A673 (cell line): Measurements from ENCODE around the gene CDC42BPB. TPM values are rescaled to one million over a fixed set of nuclear protein-coding genes. Genes with fewer than 3 reads are reported as not detected.

Experiments used
- BruUV-seq: library from RNA; stranded (reverse); fragments of 400-500 nt; replicated peaks from 2 replicates; lab custom pipeline; 2021; lab: Mats Ljungman, UMichigan
- CTCF ChIA-PET: fragments of 300-600 bp; sonication (Branson Sonifier 250); formaldehyde crosslinking; loops from one replicate; lab custom pipeline; 2022; ENCODE audit warnings: antibody characterized with exemption; lab: Charles Lee
- POLR2A ChIA-PET: fragments of 300-600 bp; sonication (Branson Sonifier 250); formaldehyde crosslinking; loops from one replicate; lab custom pipeline; 2022; ENCODE audit warnings: antibody characterized with exemption; ENCODE audit not compliant: low non-redundant PET; lab: Charles Lee
- DNase-seq: peaks from one replicate; pipeline ENCODE4 v3.0.0-alpha.2; 2015; ENCODE audit warnings: low spot score
- H3K27ac ChIP-seq: fragments of 200-600 bp; sonication (generic); 2 replicates; pipeline ENCODE4 v1.5.1; 2016; ENCODE audit warnings: mixed run types, low read depth, mild to moderate bottlenecking, mixed read lengths, antibody characterized with exemption, low read length; ENCODE audit not compliant: poor library complexity, severe bottlenecking
- H3K27me3 ChIP-seq: fragments of 200-600 bp; sonication (generic); replicated peaks from 2 replicates; pipeline ENCODE4 v1.6.1; 2017; ENCODE audit warnings: mixed run types, low read depth, mild to moderate bottlenecking, mixed read lengths, antibody characterized with exemption, low read length; ENCODE audit not compliant: insufficient read depth, poor library complexity
- H3K36me3 ChIP-seq: fragments of 200-600 bp; sonication (generic); 2 replicates; pipeline ENCODE4 v1.6.1; 2016; ENCODE audit warnings: mixed run types, mild to moderate bottlenecking, mixed read lengths, antibody characterized with exemption, low read length; ENCODE audit not compliant: insufficient read depth, poor library complexity, severe bottlenecking
- H3K4me1 ChIP-seq: fragments of 200-600 bp; sonication (generic); 2 replicates; pipeline ENCODE4 v1.6.1; 2017; ENCODE audit warnings: mixed run types, mild to moderate bottlenecking, mixed read lengths, antibody characterized with exemption, low read length; ENCODE audit not compliant: insufficient read depth, poor library complexity, severe bottlenecking
- H3K4me3 ChIP-seq: fragments of 200-600 bp; sonication (generic); 2 replicates; pipeline ENCODE4 v1.5.1; 2016; ENCODE audit warnings: low read depth, mixed run types, mild to moderate bottlenecking, mixed read lengths, low read length; ENCODE audit not compliant: poor library complexity, severe bottlenecking
- H3K9me3 ChIP-seq: fragments of 200-600 bp; sonication (generic); 2 replicates; pipeline ENCODE4 v1.6.1; 2016; ENCODE audit warnings: mixed run types, low read depth, mild to moderate bottlenecking, mixed read lengths, antibody characterized with exemption, low read length; ENCODE audit not compliant: poor library complexity, severe bottlenecking
- CTCF ChIP-seq: fragments of 300-800, 200-600 bp; sonication (generic); conservative IDR thresholded peaks from 2 replicates; pipeline ENCODE4 v1.5.1; 2017; ENCODE audit warnings: low read depth, mild to moderate bottlenecking, antibody characterized with exemption, low read length, moderate library complexity, mixed read lengths
- EZH2 ChIP-seq: fragments of 200-600 bp; sonication (generic); IDR thresholded peaks from 2 replicates; pipeline ENCODE4 v1.6.1; 2017; ENCODE audit warnings: borderline replicate concordance, low read depth, mild to moderate bottlenecking, mixed read lengths, antibody characterized with exemption, low read length; ENCODE audit not compliant: poor library complexity, severe bottlenecking
- intact Hi-C: fragments of 100-400 bp; cut with micrococcal nuclease; formaldehyde crosslinking; loops from one replicate; pipeline ENCODE4 v1.10.0; 2022; ENCODE audit not compliant: unreplicated experiment
- total RNA-seq: library from RNA; stranded (reverse); gene quantifications from 2 replicates; pipeline ENCODE4 v1.2.3, GENCODE V29; 2021

Gene CDC42BPB
- total RNA-seq, 1 experiment from 2014 or later = 103 TPM

GRCh38 chr14:103000291-103000921 lies 56.9 kb downstream of the CDC42BPB start:
- ChIA-PET CTCF (interaction anchor here (0.6 kb wide), 1 partner anchor 49 kb away, joined by 3 read pairs; no protein-coding TSS in a partner anchor), POLR2A (interaction anchor here (0.7 kb wide), 1 partner anchor 37 kb away, joined by 4 read pairs; no protein-coding TSS in a partner anchor)
- intact Hi-C loops = no loop called here
- Histone ChIP-seq H3K36me3 (peaks cover 29% of the 10 kb centered on the region), H3K9me3 (no peaks in the 10 kb centered on the region), H3K4me1 (no peaks in the 10 kb centered on the region), H3K27ac (no peak overlapping the region), H3K27me3 (no peaks in the 10 kb centered on the region), H3K4me3 (no peak overlapping the region)
- TF ChIP-seq CTCF = no peak
- TF ChIP-seq EZH2 = no peak
- no TSS peak for BruUV-seq
- no peak for DNase-seq

- intact Hi-C loops = no loop called here
- no TSS peak for BruUV-seq
- H3K27me3 ChIP-seq = no peaks in the 10 kb centered on the region
- H3K4me1 ChIP-seq = no peaks in the 10 kb centered on the region
- H3K27ac ChIP-seq = no peak overlapping the region
- ChIA-PET POLR2A (no interaction called here), CTCF (no interaction called here)
- no peaks in the 10 kb centered on the region for H3K9me3 ChIP-seq
- H3K4me3 ChIP-seq = no peak overlapping the region
- TF ChIP-seq EZH2 = no peak
- TF ChIP-seq CTCF = no peak
- H3K36me3 ChIP-seq = peaks cover 34% of the 10 kb centered on the region
- DNase-seq = no peak
These were observed 58.0 kb downstream of the CDC42BPB start for GRCh38 chr14:102999227-102999895.

GRCh38 chr14:102998393-102998792 lies 59.0 kb downstream of the CDC42BPB start:
- TF ChIP-seq EZH2 = no peak
- no peak for TF ChIP-seq CTCF
- intact Hi-C loops = no loop called here
- no peak overlapping the region for H3K4me3 ChIP-seq
- BruUV-seq = no TSS peak
- H3K27ac ChIP-seq = no peak overlapping the region
- no peaks in the 10 kb centered on the region for H3K9me3 ChIP-seq
- CTCF ChIA-PET = no interaction called here
- no peaks in the 10 kb centered on the region for H3K27me3 ChIP-seq
- DNase-seq = no peak
- peaks cover 31% of the 10 kb centered on the region for H3K36me3 ChIP-seq
- POLR2A ChIA-PET = no interaction called here
- no peaks in the 10 kb centered on the region for H3K4me1 ChIP-seq
